HL-60 (cell line): Measurements from ENCODE around the gene TACC2.
"Not testable (repeated sequence)": the region's sequence is repeated elsewhere in the genome, so short reads cannot be mapped to it uniquely, and the experiment has no call there.

Source experiments
- DNase-seq, 2 experiments: peaks; one replicate each; pipeline ENCODE4 v3.0.0-alpha.2; 2010 to 2020; ENCODE audit warnings: low read depth in 1 of 2, low spot score in 1 of 2
- H3K27ac ChIP-seq: fragments of 250-450 bp; sonication (Bioruptor Pico); replicated peaks from 2 replicates; pipeline ENCODE4 v1.5.1; 2020; ENCODE audit warnings: mild to moderate bottlenecking, moderate library complexity
- H3K27me3 ChIP-seq: fragments of 250-450 bp; sonication (Bioruptor Pico); 2 replicates; pipeline ENCODE4 v1.5.1; 2021; ENCODE audit warnings: mild to moderate bottlenecking, moderate library complexity; ENCODE audit not compliant: insufficient read depth, poor library complexity, severe bottlenecking
- H3K4me3 ChIP-seq: replicated peaks from 2 replicates; pipeline ENCODE4 v1.5.1; 2011; ENCODE audit warnings: mild to moderate bottlenecking, control low read depth, low read length; ENCODE audit not compliant: insufficient read depth
- CTCF ChIP-seq: IDR thresholded peaks from one replicate; pipeline ENCODE4 v1.5.1; 2011; ENCODE audit warnings: low read length, control low read depth, inconsistent platforms; ENCODE audit not compliant: insufficient read depth
- GABPA ChIP-seq: IDR thresholded peaks from 2 replicates; pipeline ENCODE4 v1.6.1; 2012; ENCODE audit warnings: low read depth
- POLR2AphosphoS5 ChIP-seq: IDR thresholded peaks from 2 replicates; pipeline ENCODE4 v1.6.1; 2012; ENCODE audit warnings: low read depth
- REST ChIP-seq: IDR thresholded peaks from 2 replicates; pipeline ENCODE4 v1.6.1; 2012; ENCODE audit warnings: low read depth; ENCODE audit not compliant: insufficient replicate concordance
- SPI1 ChIP-seq: IDR thresholded peaks from 2 replicates; pipeline ENCODE4 v1.6.1; 2012; ENCODE audit warnings: low read depth, mild to moderate bottlenecking, borderline replicate concordance

Gene TACC2

GRCh38 chr10:121990015-121990677 lies 1.2 kb downstream of the TACC2 start:
- no peak overlapping the region for H3K27ac ChIP-seq
- H3K27me3 ChIP-seq, result no peaks in the 10 kb centered on the region
- DNase-seq, result no peak

GRCh38 chr10:121991727-121992126 lies 2.8 kb downstream of the TACC2 start:
- not testable (repeated sequence) for H3K27ac ChIP-seq, H3K4me3 ChIP-seq, DNase-seq, H3K27me3 ChIP-seq

More at GRCh38 chr10:121990015-121990677, 1.2 kb downstream of the TACC2 start:
- no peak for TF ChIP-seq SPI1
- no peak overlapping the region for H3K4me3 ChIP-seq

- TF ChIP-seq CTCF, result no peak
- no peak for TF ChIP-seq REST
- no peak for TF ChIP-seq GABPA
- TF ChIP-seq POLR2AphosphoS5, result no peak
- TF ChIP-seq SPI1, result no peak
- Histone ChIP-seq H3K27ac (no peak overlapping the region), H3K27me3 (no peaks in the 10 kb centered on the region)
These were observed 5.5 kb downstream of the TACC2 start for GRCh38 chr10:121994429-121994941.

GRCh38 chr10:121998462-121998861 lies 9.5 kb downstream of the TACC2 start:
- Histone ChIP-seq H3K27ac (no peak overlapping the region), H3K27me3 (no peaks in the 10 kb centered on the region), H3K4me3 (no peak overlapping the region)
- no peak for DNase-seq
- no peak for TF ChIP-seq REST
- no peak for TF ChIP-seq SPI1
- TF ChIP-seq CTCF, result no peak
- TF ChIP-seq GABPA, result no peak
- no peak for TF ChIP-seq POLR2AphosphoS5

More at GRCh38 chr10:121994429-121994941, 5.5 kb downstream of the TACC2 start:
- no peak overlapping the region for H3K4me3 ChIP-seq
- no peak for DNase-seq

- DNase-seq, result no peak
- Histone ChIP-seq H3K4me3 (no peak overlapping the region), H3K27me3 (no peaks in the 10 kb centered on the region), H3K27ac (no peak overlapping the region)
- TF ChIP-seq GABPA (no peak), POLR2AphosphoS5 (no peak), REST (no peak), CTCF (no peak), SPI1 (no peak)
These were observed 10.3 kb downstream of the TACC2 start for GRCh38 chr10:121999301-121999700.
